GM13977 (cell line): Measurements from ENCODE around the gene NPAS3.

Source experiments
- DNase-seq: peaks from one replicate; pipeline ENCODE4 v3.0.0; 2012; ENCODE audit warnings: low spot score
- CTCF ChIP-seq: IDR thresholded peaks from 2 replicates; pipeline ENCODE4 v1.5.1; 2012; ENCODE audit warnings: mild to moderate bottlenecking, control low read depth; ENCODE audit not compliant: insufficient read depth; ENCODE audit errors: extremely low read depth, missing control alignments
- in situ Hi-C: fragments of 300-500 bp; cut with MboI; formaldehyde crosslinking; loops from one replicate; pipeline ENCODE4 v1.12.0; 2022; ENCODE audit warnings: low sequenced_read_pairs, low pct_unique_long_range_greater_than_20kb, mixed read lengths, inconsistent platforms; ENCODE audit not compliant: unreplicated experiment

The NPAS3 gene

GRCh38 chr14:33126433-33126832 is 187.8 kb downstream of the NPAS3 start:
- in situ Hi-C loops, result no loop called here
- no peak for TF ChIP-seq CTCF

GRCh38 chr14:33127531-33127930 is 188.9 kb downstream of the NPAS3 start:
- TF ChIP-seq CTCF, result no peak
- in situ Hi-C loops, result no loop called here
- DNase-seq, result no peak

More at GRCh38 chr14:33126433-33126832, 187.8 kb downstream of the NPAS3 start:
- no peak for DNase-seq

- no peak for DNase-seq
- in situ Hi-C loops, result no loop called here
- TF ChIP-seq CTCF, result no peak
Measured at GRCh38 chr14:33131801-33132200, 193.1 kb downstream of the NPAS3 start.

- TF ChIP-seq CTCF, result no peak
- in situ Hi-C loops, result no loop called here
- DNase-seq, result no peak
Measured at GRCh38 chr14:33134162-33134561, 195.5 kb downstream of the NPAS3 start.

GRCh38 chr14:33134975-33135374 is 196.3 kb downstream of the NPAS3 start:
- in situ Hi-C loops, result no loop called here
- DNase-seq, result no peak
- no peak for TF ChIP-seq CTCF

GRCh38 chr14:33150666-33151428 is 212.2 kb downstream of the NPAS3 start:
- in situ Hi-C loops, result no loop called here
- DNase-seq, result no peak
- TF ChIP-seq CTCF, result no peak
